ENCODE data around the gene RYR1.

- TF ChIP-seq EZH2 (IDR thresholded peaks at IDR 0.05; ENCODE audit: low read depth, low read length, severe bottlenecking): no peak
- TF ChIP-seq MAX (IDR thresholded peaks at IDR 0.05): no peak
- TF ChIP-seq, protein P1, sequence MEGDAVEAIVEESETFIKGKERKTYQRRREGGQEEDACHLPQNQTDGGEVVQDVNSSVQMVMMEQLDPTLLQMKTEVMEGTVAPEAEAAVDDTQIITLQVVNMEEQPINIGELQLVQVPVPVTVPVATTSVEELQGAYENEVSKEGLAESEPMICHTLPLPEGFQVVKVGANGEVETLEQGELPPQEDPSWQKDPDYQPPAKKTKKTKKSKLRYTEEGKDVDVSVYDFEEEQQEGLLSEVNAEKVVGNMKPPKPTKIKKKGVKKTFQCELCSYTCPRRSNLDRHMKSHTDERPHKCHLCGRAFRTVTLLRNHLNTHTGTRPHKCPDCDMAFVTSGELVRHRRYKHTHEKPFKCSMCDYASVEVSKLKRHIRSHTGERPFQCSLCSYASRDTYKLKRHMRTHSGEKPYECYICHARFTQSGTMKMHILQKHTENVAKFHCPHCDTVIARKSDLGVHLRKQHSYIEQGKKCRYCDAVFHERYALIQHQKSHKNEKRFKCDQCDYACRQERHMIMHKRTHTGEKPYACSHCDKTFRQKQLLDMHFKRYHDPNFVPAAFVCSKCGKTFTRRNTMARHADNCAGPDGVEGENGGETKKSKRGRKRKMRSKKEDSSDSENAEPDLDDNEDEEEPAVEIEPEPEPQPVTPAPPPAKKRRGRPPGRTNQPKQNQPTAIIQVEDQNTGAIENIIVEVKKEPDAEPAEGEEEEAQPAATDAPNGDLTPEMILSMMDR (IDR thresholded peaks at IDR 0.05; ENCODE audit: control extremely low read depth in 1 of 3, insufficient read depth in 1 of 3, low read depth in 1 of 3, low read length in 3 of 3): peak; percentile 67 to 79 (median 73)
- TF ChIP-seq TAF1 (IDR thresholded peaks at IDR 0.05; ENCODE audit: low read depth, low read length): no peak
- no peak for TF ChIP-seq POLR2A (IDR thresholded peaks at IDR 0.05; ENCODE audit: control extremely low read depth in 1 of 2, low read depth in 2 of 2, low read length in 2 of 2)
- no peak for TF ChIP-seq SIX5 (IDR thresholded peaks at IDR 0.05; ENCODE audit: low read depth, low read length)
- TF ChIP-seq USF2 (IDR thresholded peaks at IDR 0.05; ENCODE audit: low read length): no peak
Measured at GRCh38 chr19:38441657-38442348, 8.3 kb downstream of the RYR1 start.
